HCT116 (cell line): ENCODE data around the gene SERPINE3. TPM values are rescaled to one million over a fixed set of nuclear protein-coding genes. Genes with fewer than 3 reads are reported as not detected.

Experiments used
- ATAC-seq: fragments of 200-7000 bp; cut with Tn5 transposase; 2 replicates; pipeline ENCODE4 v1.9.1; 2020; ENCODE audit warnings: mild to moderate bottlenecking, moderate library complexity
- BruUV-seq: library from RNA; stranded (reverse); fragments of 400-500 nt; replicated peaks from 2 replicates; lab custom pipeline; 2021; lab: Mats Ljungman, UMichigan
- CTCF ChIA-PET: fragments of 300-600 bp; sonication (Branson Sonifier 250); formaldehyde crosslinking; loops from one replicate; lab custom pipeline; 2021; ENCODE audit warnings: antibody characterized with exemption; lab: Charles Lee
- POLR2A ChIA-PET: fragments of 300-600, 350-600 bp; sonication (Branson Sonifier 250); formaldehyde crosslinking; loops from one replicate; lab custom pipeline; 2021; ENCODE audit warnings: antibody characterized with exemption; lab: Charles Lee
- RAD21 ChIA-PET, 2 experiments: fragments of 300-600 bp; sonication (Branson Sonifier 250); formaldehyde crosslinking; loops; one replicate each; lab custom pipeline; 2023; ENCODE audit warnings: low total read pairs in 2 of 2; ENCODE audit not compliant: uncharacterized antibody in 2 of 2, unreplicated experiment in 2 of 2, low non-redundant PET in 1 of 2; lab: Charles Lee
- DNase-seq: peaks from one replicate; pipeline ENCODE4 v3.0.0-alpha.2; 2010; ENCODE audit warnings: low read depth, low spot score
- H2AFZ ChIP-seq: fragments of 200-600 bp; shearing (Covaris generic), sonication (generic); 2 replicates; pipeline ENCODE4 v1.6.1; 2017; ENCODE audit warnings: low read depth, mixed run types, mixed read lengths, antibody characterized with exemption, low read length; ENCODE audit not compliant: poor library complexity, severe bottlenecking
- H3K27ac ChIP-seq: 2 replicates; pipeline ENCODE4 v1.5.1; 2012; ENCODE audit warnings: low read depth, low read length
- H3K27me3 ChIP-seq: fragments of 200-600 bp; sonication (generic); 2 replicates; pipeline ENCODE4 v1.6.1; 2016; ENCODE audit warnings: mixed run types, low read length, mixed read lengths; ENCODE audit not compliant: insufficient read depth
- H3K36me3 ChIP-seq, 2 experiments: fragments of 200-500 bp in 1 of 2; fragments of 200-600 bp in 1 of 2; sonication (Bioruptor generic) in 1 of 2; sonication (generic) in 1 of 2; 2 replicates each; pipeline versions ENCODE4 v1.5.1 to v1.6.1; 2014 to 2016; ENCODE audit warnings: low read length in 2 of 2, inconsistent platforms in 1 of 2, mixed read lengths in 1 of 2, mixed run types in 1 of 2; ENCODE audit not compliant: insufficient read depth in 2 of 2, control insufficient read depth in 1 of 2
- H3K4me1 ChIP-seq, 2 experiments: fragments of 200-600 bp in 1 of 2; sonication (generic) in 1 of 2; 2 replicates each; pipeline versions ENCODE4 v1.5.1 to v1.6.1; 2012 to 2017; ENCODE audit warnings: low read length in 2 of 2, inconsistent platforms in 1 of 2, mild to moderate bottlenecking in 1 of 2, mixed read lengths in 1 of 2, mixed run types in 1 of 2, moderate library complexity in 1 of 2; ENCODE audit not compliant: insufficient read depth in 2 of 2, control insufficient read depth in 1 of 2
- H3K4me2 ChIP-seq: fragments of 200-600 bp; sonication (generic); 2 replicates; pipeline ENCODE4 v1.6.1; 2017; ENCODE audit warnings: mixed run types, low read length, mixed read lengths
- H3K4me3 ChIP-seq, 2 experiments: fragments of 200-600 bp in 1 of 2; sonication (generic) in 1 of 2; replicated peaks in 1 of 2; 2 replicates each; pipeline ENCODE4 v1.5.1; 2011 to 2016; ENCODE audit warnings: low read length in 2 of 2, control low read depth in 1 of 2, low read depth in 1 of 2, mild to moderate bottlenecking in 1 of 2, mixed read lengths in 1 of 2, mixed run types in 1 of 2
- H3K79me2 ChIP-seq: fragments of 200-600 bp; sonication (generic); 2 replicates; pipeline ENCODE4 v1.6.1; 2017; ENCODE audit warnings: mild to moderate bottlenecking, mixed run types, low read length, moderate library complexity, mixed read lengths; ENCODE audit not compliant: insufficient read depth
- H3K9ac ChIP-seq: fragments of 200-600 bp; sonication (generic); 2 replicates; pipeline ENCODE4 v1.6.1; 2016; ENCODE audit warnings: low read length, mixed read lengths
- H3K9me2 ChIP-seq: fragments of 200-600 bp; sonication (generic), shearing (Covaris generic); 2 replicates; pipeline ENCODE4 v1.6.1; 2017; ENCODE audit warnings: mixed run types, mild to moderate bottlenecking, moderate library complexity; ENCODE audit not compliant: insufficient read depth
- H3K9me3 ChIP-seq, 2 experiments: fragments of 200-500 bp in 1 of 2; fragments of 200-600 bp in 1 of 2; sonication (Bioruptor generic) in 1 of 2; sonication (generic) in 1 of 2; 2 replicates each; pipeline ENCODE4 v1.6.1; 2014 to 2017; ENCODE audit warnings: low read length in 2 of 2, mixed read lengths in 2 of 2, inconsistent platforms in 1 of 2, low read depth in 1 of 2, mild to moderate bottlenecking in 1 of 2, mixed run types in 1 of 2, moderate library complexity in 1 of 2; ENCODE audit not compliant: control insufficient read depth in 1 of 2, insufficient read depth in 1 of 2
- H4K20me1 ChIP-seq: fragments of 200-600 bp; sonication (generic), shearing (Covaris generic); 2 replicates; pipeline ENCODE4 v1.6.1; 2017; ENCODE audit warnings: mixed run types, mild to moderate bottlenecking, moderate library complexity; ENCODE audit not compliant: insufficient read depth
- CBX3 ChIP-seq: IDR thresholded peaks from 2 replicates; pipeline ENCODE4 v1.6.1; 2012; ENCODE audit warnings: low read depth
- CEBPB ChIP-seq: IDR thresholded peaks from 2 replicates; pipeline ENCODE4 v1.6.1; 2012; ENCODE audit warnings: low read depth
- ELF1 ChIP-seq: IDR thresholded peaks from 2 replicates; pipeline ENCODE4 v1.6.1; 2012; ENCODE audit warnings: low read depth, borderline replicate concordance
- EZH2 ChIP-seq: fragments of 200-600 bp; sonication (generic); IDR thresholded peaks from 2 replicates; pipeline ENCODE4 v1.6.1; 2017; ENCODE audit warnings: antibody characterized with exemption, mixed run types
- EZH2phosphoT487 ChIP-seq: fragments of 200-600 bp; IDR thresholded peaks from 2 replicates; pipeline ENCODE4 v1.6.1; 2018; ENCODE audit warnings: antibody characterized with exemption, borderline replicate concordance
- FOSL1 ChIP-seq: IDR thresholded peaks from 2 replicates; pipeline ENCODE4 v1.6.1; 2012; ENCODE audit warnings: low read depth
- JUND ChIP-seq: IDR thresholded peaks from 2 replicates; pipeline ENCODE4 v1.6.1; 2012
- POLR2A ChIP-seq: IDR thresholded peaks from 2 replicates; pipeline ENCODE4 v1.7.0; 2011; ENCODE audit warnings: borderline replicate concordance; ENCODE audit not compliant: insufficient read depth, insufficient read length; ENCODE audit errors: extremely low read depth
- POLR2AphosphoS5 ChIP-seq: IDR thresholded peaks from 2 replicates; pipeline ENCODE4 v1.6.1; 2011; ENCODE audit warnings: mild to moderate bottlenecking, low read depth, low read length, moderate library complexity
- RAD21 ChIP-seq: IDR thresholded peaks from 2 replicates; pipeline ENCODE4 v1.6.1; 2012; ENCODE audit warnings: low read depth, mild to moderate bottlenecking
- SIN3A ChIP-seq: IDR thresholded peaks from 2 replicates; pipeline ENCODE4 v1.6.1; 2012; ENCODE audit warnings: low read depth
- SP1 ChIP-seq: IDR thresholded peaks from 2 replicates; pipeline ENCODE4 v1.6.1; 2012; ENCODE audit warnings: low read depth
- SRF ChIP-seq: IDR thresholded peaks from 2 replicates; pipeline ENCODE4 v1.6.1; 2012; ENCODE audit warnings: low read depth
- TCF7L2 ChIP-seq: IDR thresholded peaks from 2 replicates; pipeline ENCODE4 v1.7.0; 2011; ENCODE audit warnings: borderline replicate concordance, inconsistent platforms; ENCODE audit not compliant: insufficient read depth, insufficient read length; ENCODE audit errors: extremely low read depth
- ZFX ChIP-seq: fragments of 450-650 bp; IDR thresholded peaks from 2 replicates; pipeline ENCODE4 v1.6.1; 2017
- ZNF274 ChIP-seq: fragments of 200-500 bp; sonication (Bioruptor generic); IDR thresholded peaks from 2 replicates; pipeline ENCODE4 v1.6.1; 2014; ENCODE audit warnings: mild to moderate bottlenecking, low read depth, low read length, inconsistent platforms
- intact Hi-C: fragments of 100-400 bp; cut with micrococcal nuclease; formaldehyde crosslinking; loops from 2 replicates; pipeline ENCODE4 v1.10.0; 2022
- total RNA-seq: library from RNA; stranded (reverse); gene quantifications from one replicate; pipeline ENCODE4 v1.2.1, GENCODE V29; 2021; ENCODE audit not compliant: unreplicated experiment
- TF ChIP-seq, protein P1 (sequence below), 3 experiments: fragments of 200-600 bp in 1 of 3; sonication (generic) in 1 of 3; IDR thresholded peaks in 2 of 3; conservative IDR thresholded peaks in 1 of 3; 2 replicates each; pipeline ENCODE4 v1.5.1; 2012 to 2017; ENCODE audit warnings: low read depth in 2 of 3, low read length in 2 of 3, antibody characterized with exemption in 1 of 3, borderline replicate concordance in 1 of 3, control low read depth in 1 of 3, mild to moderate bottlenecking in 1 of 3, mixed read lengths in 1 of 3, mixed run types in 1 of 3, moderate library complexity in 1 of 3; ENCODE audit not compliant: insufficient read depth in 1 of 3
- TF ChIP-seq, protein P2 (sequence below): IDR thresholded peaks from 2 replicates; pipeline ENCODE4 v1.6.1; 2011; ENCODE audit warnings: mild to moderate bottlenecking, low read length, moderate library complexity; ENCODE audit not compliant: insufficient replicate concordance; ENCODE audit errors: extremely low read depth
- TF ChIP-seq, protein P3 (sequence below): IDR thresholded peaks from 2 replicates; pipeline ENCODE4 v1.6.1; 2012
- TF ChIP-seq, protein P4 (sequence below): IDR thresholded peaks from 2 replicates; pipeline ENCODE4 v1.6.1; 2012

SERPINE3 gene
- total RNA-seq, 1 experiment from 2014 or later = not detected

DNA sequence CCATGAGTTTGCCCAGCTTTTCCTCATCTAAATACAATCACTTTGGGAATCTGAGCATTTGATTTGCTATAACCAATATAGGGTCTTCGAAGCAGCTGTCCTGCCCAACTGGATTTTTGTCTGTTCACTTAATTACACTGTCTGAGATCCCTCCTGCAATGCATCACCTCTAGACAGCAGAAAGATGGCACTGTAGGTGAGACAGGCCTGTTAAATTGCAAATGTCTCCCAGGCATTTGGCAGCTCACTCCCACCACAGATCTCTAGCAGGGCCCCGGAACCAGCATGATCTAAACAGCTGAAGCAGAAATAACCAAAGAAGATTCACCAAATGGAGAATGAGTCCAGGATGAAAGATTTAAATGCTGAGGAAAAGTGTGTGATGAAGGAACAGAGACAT, 41.9 kb upstream of the SERPINE3 start (continued):
- TF ChIP-seq, protein P1, sequence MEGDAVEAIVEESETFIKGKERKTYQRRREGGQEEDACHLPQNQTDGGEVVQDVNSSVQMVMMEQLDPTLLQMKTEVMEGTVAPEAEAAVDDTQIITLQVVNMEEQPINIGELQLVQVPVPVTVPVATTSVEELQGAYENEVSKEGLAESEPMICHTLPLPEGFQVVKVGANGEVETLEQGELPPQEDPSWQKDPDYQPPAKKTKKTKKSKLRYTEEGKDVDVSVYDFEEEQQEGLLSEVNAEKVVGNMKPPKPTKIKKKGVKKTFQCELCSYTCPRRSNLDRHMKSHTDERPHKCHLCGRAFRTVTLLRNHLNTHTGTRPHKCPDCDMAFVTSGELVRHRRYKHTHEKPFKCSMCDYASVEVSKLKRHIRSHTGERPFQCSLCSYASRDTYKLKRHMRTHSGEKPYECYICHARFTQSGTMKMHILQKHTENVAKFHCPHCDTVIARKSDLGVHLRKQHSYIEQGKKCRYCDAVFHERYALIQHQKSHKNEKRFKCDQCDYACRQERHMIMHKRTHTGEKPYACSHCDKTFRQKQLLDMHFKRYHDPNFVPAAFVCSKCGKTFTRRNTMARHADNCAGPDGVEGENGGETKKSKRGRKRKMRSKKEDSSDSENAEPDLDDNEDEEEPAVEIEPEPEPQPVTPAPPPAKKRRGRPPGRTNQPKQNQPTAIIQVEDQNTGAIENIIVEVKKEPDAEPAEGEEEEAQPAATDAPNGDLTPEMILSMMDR (IDR thresholded peaks at IDR 0.05 in 2 of 3, conservative IDR thresholded peaks at IDR 0.05 in 1 of 3; ENCODE audit: borderline replicate concordance in 1 of 3, insufficient read depth in 1 of 3, low read depth in 2 of 3, low read length in 2 of 3) = peak in 2 of 3 experiments; percentile 7 to 25; a peak in 1 of 6 replicates
- TF ChIP-seq EZH2phosphoT487 (no peak), CBX3 (no peak), JUND (no peak), ZNF274 (no peak)

- Histone ChIP-seq H3K9ac (no peak overlapping the region), H3K9me2 (no peaks in the 10 kb centered on the region), H3K4me3 (no peak overlapping the region), H2AFZ (no peak overlapping the region), H3K27ac (no peak overlapping the region), H3K9me3 (no peaks in the 10 kb centered on the region), H3K27me3 (no peaks in the 10 kb centered on the region), H3K36me3 (no peaks in the 10 kb centered on the region), H3K4me1 (no peaks in the 10 kb centered on the region), H3K4me2 (no peak overlapping the region), H3K79me2 (no peaks in the 10 kb centered on the region), H4K20me1 (no peaks in the 10 kb centered on the region)
- DNase-seq (no peak), ATAC-seq (no peak)
- CTCF ChIA-PET = interaction anchor here (2.1 kb wide), 1 partner anchor 12 kb away, joined by 19 read pairs; no protein-coding TSS in a partner anchor
- BruUV-seq = no TSS peak
- POLR2A ChIA-PET = no interaction called here
- intact Hi-C loops = no loop called here
- RAD21 ChIA-PET = no interaction called here
- TF ChIP-seq TCF7L2 = no peak
- TF ChIP-seq POLR2A = no peak
- TF ChIP-seq ZFX = no peak
- no peak for TF ChIP-seq ELF1
- TF ChIP-seq, protein P2, sequence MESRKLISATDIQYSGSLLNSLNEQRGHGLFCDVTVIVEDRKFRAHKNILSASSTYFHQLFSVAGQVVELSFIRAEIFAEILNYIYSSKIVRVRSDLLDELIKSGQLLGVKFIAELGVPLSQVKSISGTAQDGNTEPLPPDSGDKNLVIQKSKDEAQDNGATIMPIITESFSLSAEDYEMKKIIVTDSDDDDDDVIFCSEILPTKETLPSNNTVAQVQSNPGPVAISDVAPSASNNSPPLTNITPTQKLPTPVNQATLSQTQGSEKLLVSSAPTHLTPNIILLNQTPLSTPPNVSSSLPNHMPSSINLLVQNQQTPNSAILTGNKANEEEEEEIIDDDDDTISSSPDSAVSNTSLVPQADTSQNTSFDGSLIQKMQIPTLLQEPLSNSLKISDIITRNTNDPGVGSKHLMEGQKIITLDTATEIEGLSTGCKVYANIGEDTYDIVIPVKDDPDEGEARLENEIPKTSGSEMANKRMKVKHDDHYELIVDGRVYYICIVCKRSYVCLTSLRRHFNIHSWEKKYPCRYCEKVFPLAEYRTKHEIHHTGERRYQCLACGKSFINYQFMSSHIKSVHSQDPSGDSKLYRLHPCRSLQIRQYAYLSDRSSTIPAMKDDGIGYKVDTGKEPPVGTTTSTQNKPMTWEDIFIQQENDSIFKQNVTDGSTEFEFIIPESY = no peak
- TF ChIP-seq JUND = no peak
- no peak for TF ChIP-seq POLR2AphosphoS5
- no peak for TF ChIP-seq FOSL1
- TF ChIP-seq, protein P3, sequence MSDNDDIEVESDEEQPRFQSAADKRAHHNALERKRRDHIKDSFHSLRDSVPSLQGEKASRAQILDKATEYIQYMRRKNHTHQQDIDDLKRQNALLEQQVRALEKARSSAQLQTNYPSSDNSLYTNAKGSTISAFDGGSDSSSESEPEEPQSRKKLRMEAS = no peak
- no peak for TF ChIP-seq SRF
- TF ChIP-seq CBX3 = no peak
- TF ChIP-seq SP1 = no peak
- TF ChIP-seq RAD21 = no peak
- TF ChIP-seq EZH2 = no peak
- TF ChIP-seq, protein P4, sequence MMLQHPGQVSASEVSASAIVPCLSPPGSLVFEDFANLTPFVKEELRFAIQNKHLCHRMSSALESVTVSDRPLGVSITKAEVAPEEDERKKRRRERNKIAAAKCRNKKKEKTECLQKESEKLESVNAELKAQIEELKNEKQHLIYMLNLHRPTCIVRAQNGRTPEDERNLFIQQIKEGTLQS = no peak
- no peak for TF ChIP-seq CEBPB
- no peak for TF ChIP-seq EZH2phosphoT487
- no peak for TF ChIP-seq SIN3A
- TF ChIP-seq, protein P1 (IDR thresholded peaks at IDR 0.05 in 2 of 3, conservative IDR thresholded peaks at IDR 0.05 in 1 of 3; ENCODE audit: borderline replicate concordance in 1 of 3, insufficient read depth in 1 of 3, low read depth in 2 of 3, low read length in 2 of 3) = no peak
Observed at GRCh38 chr13:51298812-51299211, 40.7 kb upstream of the SERPINE3 start.
